Stomach (tissue), 19 donors: ENCODE results near the gene DZANK1. TPM values are rescaled to one million over a fixed set of nuclear protein-coding genes. Genes with fewer than 3 reads are reported as not detected.
A peak's percentile ranks its signal among the peaks of the same experiment; 100 is the strongest.

Experiments
- DNase-seq, 2 donors: peaks; one replicate each; pipeline versions ENCODE4 v3.0.0 to v3.0.0-alpha.2; 2013 to 2019
- H3K27ac ChIP-seq, 5 donors: fragments of 200-600 bp in 4 of 5; sonication (generic) in 4 of 5; one replicate each; pipeline ENCODE4 v1.5.1; 2013 to 2019; ENCODE audit warnings: mild to moderate bottlenecking in 1 of 5, moderate library complexity in 1 of 5
- H3K27me3 ChIP-seq, 3 donors: fragments of 200-600 bp; sonication (generic); one replicate each; pipeline ENCODE4 v1.5.1; 2017 to 2019; ENCODE audit warnings: mixed run types in 1 of 3
- H3K36me3 ChIP-seq, 4 donors: fragments of 200-600 bp; sonication (generic); 1 replicate in 3 of 4; 2 replicates in 1 of 4; pipeline ENCODE4 v1.5.1; 2016 to 2019
- H3K4me1 ChIP-seq, 4 donors: fragments of 200-600 bp; sonication (generic); one replicate each; pipeline ENCODE4 v1.5.1; 2016 to 2019
- H3K4me3 ChIP-seq, 4 donors: fragments of 200-600 bp; sonication (generic) in 3 of 4; one replicate each; pipeline ENCODE4 v1.5.1; 2016 to 2019; ENCODE audit warnings: mild to moderate bottlenecking in 1 of 4
- H3K9me3 ChIP-seq, 4 donors: fragments of 200-600 bp; sonication (generic); one replicate each; pipeline ENCODE4 v1.5.1; 2016 to 2019
- EP300 ChIP-seq: sonication (generic); formaldehyde crosslinking; IDR thresholded peaks from one replicate; pipeline ENCODE4 v1.6.1; 2017; ENCODE audit warnings: antibody characterized with exemption
- POLR2A ChIP-seq, 4 donors: fragments of 450-650 bp; IDR thresholded peaks; one replicate each; pipeline ENCODE4 v1.6.1; 2016; ENCODE audit warnings: antibody characterized with exemption in 4 of 4, control low read depth in 2 of 4, mild to moderate bottlenecking in 1 of 4, moderate library complexity in 1 of 4
- POLR2AphosphoS5 ChIP-seq, 3 donors: sonication (generic); formaldehyde crosslinking; IDR thresholded peaks; one replicate each; pipeline ENCODE4 v1.6.1; 2016; ENCODE audit warnings: antibody characterized with exemption in 3 of 3
- WGBS, 5 donors: extraction: QIAGEN DNeasy Blood & Tissue Kit in 3 of 5; methylation state at CpG; one replicate each; pipeline versions ENCODE4 v1.1.5 to v1.1.7; 2013 to 2018; 5-methylcytosine and 5-hydroxymethylcytosine counted together
- intact Hi-C: fragments of 100-400 bp; cut with DNase I; formaldehyde crosslinking; loops from one replicate; pipeline ENCODE4 v1.15.1; 2023; ENCODE audit warnings: low total_unique reads
- long read RNA-seq, 10 donors: transcript quantifications; one replicate each; lab custom pipeline, GENCODE V29; 2026
- polyA plus RNA-seq, 3 donors: library from polyadenylated mRNA; stranded (reverse); fragments of 200-250 nt; gene quantifications; one replicate each; pipeline ENCODE4 v1.2.3, GENCODE V29; 2013
- total RNA-seq, 5 donors: library from RNA; depleted of rRNA; stranded (reverse); fragments of >200 nt; gene quantifications; one replicate each; pipeline versions ENCODE4 v1.1.0 to v1.2.3, GENCODE V29; 2014 to 2016
- TF ChIP-seq, protein P1 (sequence below), 7 experiments: fragments of 450-650 bp in 4 of 7; fragments of 200-600 bp in 3 of 7; sonication (generic) in 3 of 7; IDR thresholded peaks; one replicate each; pipeline ENCODE4 v1.5.1; 2016 to 2019; ENCODE audit warnings: antibody characterized with exemption in 7 of 7, control low read depth in 2 of 7, mild to moderate bottlenecking in 1 of 7
- donor health status: healthy with polysubstance abuse.
- donor health status: Bipolar disorder and iron deficiency.
- donor health status: healthy.

DZANK1 gene
- total RNA-seq = 10 to 100 TPM in 1 of 5 donors, 1 to 10 TPM in 3, not detected in 1; 1.4 to 24.6 (median 3.3) TPM
- polyA plus RNA-seq = 1 to 10 TPM in 1 of 3 donors, under 1 TPM in 2; 0.61 to 2.6 (median 0.93) TPM
- long read RNA-seq, donor 1 = 0 reads
- long read RNA-seq, donor 2 = 0 reads
- long read RNA-seq, donor 3 = 0 reads
- long read RNA-seq, donor 4 = 0 reads
- long read RNA-seq, donor 5 = 0 reads
- long read RNA-seq, donor 6, partial matches to known transcripts = 50 of 81 reads
- long read RNA-seq, donor 6, other reads (novel, unspliced or antisense) = 31 of 81 reads
- long read RNA-seq, donor 7 = 0 reads
- long read RNA-seq, donor 8 = 0 reads
- long read RNA-seq, donor 9 = 0 reads
- long read RNA-seq, donor 10 = 0 reads

DNA sequence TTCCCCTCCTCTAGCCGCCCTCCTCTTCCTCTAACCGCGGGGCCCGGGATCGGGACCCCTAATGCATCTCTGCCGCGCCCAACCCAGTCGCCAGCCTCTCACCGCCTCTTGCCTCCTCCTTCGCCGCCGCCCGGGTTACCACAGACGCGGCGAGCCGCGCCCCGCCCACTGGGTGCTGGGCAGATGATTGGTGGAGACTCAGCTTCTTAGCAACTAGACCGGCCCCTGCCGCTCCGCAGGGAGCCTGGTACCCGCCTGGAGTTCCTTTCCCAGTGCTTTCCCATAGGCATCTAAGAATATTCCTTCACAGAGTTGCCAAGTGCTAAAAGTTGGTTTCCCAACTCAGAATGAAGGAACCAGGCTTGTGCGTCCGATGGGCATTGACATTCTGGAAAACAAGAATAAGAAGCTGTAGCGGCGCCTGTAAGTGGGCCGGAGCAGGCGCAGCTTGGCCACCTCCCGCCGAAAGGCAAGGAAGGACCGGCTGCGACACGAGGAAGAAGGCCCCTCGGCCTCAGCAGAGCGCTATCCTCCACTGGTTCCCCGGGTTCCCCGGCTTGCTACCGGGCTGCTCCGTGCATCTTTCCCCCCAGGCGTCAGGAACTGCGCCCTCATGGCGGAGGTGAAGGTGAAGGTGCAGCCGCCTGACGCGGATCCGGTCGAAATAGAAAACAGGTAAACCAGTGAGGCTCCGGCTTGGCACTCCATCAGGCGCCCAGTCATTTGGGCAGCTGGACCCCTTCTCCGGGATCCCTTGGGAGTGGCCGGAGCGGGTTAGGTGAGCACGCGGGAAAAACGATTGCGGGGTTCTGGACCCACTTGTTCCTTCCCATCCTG, at the start of gene DZANK1, which contains the start of gene POLR3F:
DZANK1 (minus strand) TSS at position 137 of the 837 bp plus-strand sequence. CDS start 1,672 bp downstream, outside the sequence.
POLR3F (plus strand) TSS at position 497 of the 837 bp plus-strand sequence; CDS start at position 614, 117 bp downstream.
- intact Hi-C loops = loop anchor here (5.0 kb wide), 1 partner anchor 50 kb away; no protein-coding TSS in a partner anchor
- TF ChIP-seq POLR2AphosphoS5 (IDR thresholded peaks at IDR 0.05) (peak; percentile 59 to 74 (median 67)), POLR2A (IDR thresholded peaks at IDR 0.05) (no peak), EP300 (no peak)
- TF ChIP-seq, protein P1, sequence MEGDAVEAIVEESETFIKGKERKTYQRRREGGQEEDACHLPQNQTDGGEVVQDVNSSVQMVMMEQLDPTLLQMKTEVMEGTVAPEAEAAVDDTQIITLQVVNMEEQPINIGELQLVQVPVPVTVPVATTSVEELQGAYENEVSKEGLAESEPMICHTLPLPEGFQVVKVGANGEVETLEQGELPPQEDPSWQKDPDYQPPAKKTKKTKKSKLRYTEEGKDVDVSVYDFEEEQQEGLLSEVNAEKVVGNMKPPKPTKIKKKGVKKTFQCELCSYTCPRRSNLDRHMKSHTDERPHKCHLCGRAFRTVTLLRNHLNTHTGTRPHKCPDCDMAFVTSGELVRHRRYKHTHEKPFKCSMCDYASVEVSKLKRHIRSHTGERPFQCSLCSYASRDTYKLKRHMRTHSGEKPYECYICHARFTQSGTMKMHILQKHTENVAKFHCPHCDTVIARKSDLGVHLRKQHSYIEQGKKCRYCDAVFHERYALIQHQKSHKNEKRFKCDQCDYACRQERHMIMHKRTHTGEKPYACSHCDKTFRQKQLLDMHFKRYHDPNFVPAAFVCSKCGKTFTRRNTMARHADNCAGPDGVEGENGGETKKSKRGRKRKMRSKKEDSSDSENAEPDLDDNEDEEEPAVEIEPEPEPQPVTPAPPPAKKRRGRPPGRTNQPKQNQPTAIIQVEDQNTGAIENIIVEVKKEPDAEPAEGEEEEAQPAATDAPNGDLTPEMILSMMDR (IDR thresholded peaks at IDR 0.05) = peak in 1 of 7 experiments; percentile 11
- peak within 1 kb of the TSS; percentile 82 to 93 (median 87) for H3K27ac ChIP-seq
- WGBS, 5 donors = 0% methylated on average over 33 to 57 of the region's 57 CpGs
- no peaks in the 10 kb centered on the region for H3K9me3 ChIP-seq
- H3K36me3 ChIP-seq = peaks cover 9 to 28% (median 26%) of the 10 kb centered on the region in 4 donors
- H3K4me1 ChIP-seq = peaks cover 6 to 28% (median 23%) of the 10 kb centered on the region in 4 donors
- peak; percentile 96 to 98 for DNase-seq
- no peaks in the 10 kb centered on the region for H3K27me3 ChIP-seq
- peak within 1 kb of the TSS; percentile 69 to 100 (median 88) for H3K4me3 ChIP-seq

DNA sequence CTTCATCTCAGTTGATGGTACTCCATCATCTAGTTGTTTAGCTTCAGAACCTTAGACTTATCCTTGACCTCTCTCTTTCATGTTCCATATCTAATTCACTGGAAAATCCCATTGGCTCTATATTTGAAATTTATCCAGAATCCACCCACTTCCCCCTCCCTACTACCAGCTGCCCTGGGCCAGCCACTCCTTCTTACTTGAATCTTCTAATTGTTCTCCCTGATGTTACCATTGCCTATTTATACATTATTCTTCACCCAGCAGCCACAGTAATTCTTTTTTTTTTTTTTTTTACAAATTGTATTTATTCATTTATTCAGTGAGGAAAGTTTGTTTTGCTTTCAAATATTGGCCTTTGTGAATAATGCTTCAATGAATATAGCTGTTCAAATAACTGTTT, 49.1 kb upstream of the DZANK1 start:
- Histone ChIP-seq H3K4me1 (peaks cover 0 to 23% (median 0%) of the 10 kb centered on the region in 4 donors), H3K9me3 (no peaks in the 10 kb centered on the region), H3K27me3 (no peaks in the 10 kb centered on the region), H3K4me3 (no peak overlapping the region), H3K36me3 (peaks cover 22 to 81% (median 72%) of the 10 kb centered on the region in 4 donors), H3K27ac (no peak overlapping the region)
- DNase-seq = no peak
- intact Hi-C loops = no loop called here
- no peak for TF ChIP-seq POLR2A (IDR thresholded peaks at IDR 0.05)
- no peak for TF ChIP-seq EP300
- no peak for TF ChIP-seq POLR2AphosphoS5 (IDR thresholded peaks at IDR 0.05)
- TF ChIP-seq, protein P1 (IDR thresholded peaks at IDR 0.05) = no peak

DNA sequence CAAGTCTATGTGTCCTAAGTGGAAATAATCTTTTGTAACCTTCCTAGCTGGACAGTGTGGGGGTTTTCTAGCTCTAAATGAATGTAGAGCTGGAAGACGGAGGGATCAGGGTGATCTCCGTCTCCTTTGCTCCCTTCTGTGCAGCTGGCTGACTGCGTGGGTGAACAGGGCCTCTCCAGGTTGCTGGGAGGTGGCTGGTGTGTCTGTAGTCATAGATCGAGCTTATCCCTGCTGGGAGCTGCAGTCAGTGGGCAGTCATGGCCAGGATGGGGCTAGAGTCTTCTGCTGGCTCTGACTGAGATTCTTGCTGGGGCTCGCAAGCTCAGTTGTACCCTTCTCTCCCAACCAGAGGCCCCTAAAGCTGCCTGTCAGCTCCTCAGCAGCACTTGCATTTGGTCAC, 47.3 kb upstream of the DZANK1 start:
- no peak for DNase-seq
- H3K4me3 ChIP-seq = no peak overlapping the region
- peaks cover 27 to 95% (median 76%) of the 10 kb centered on the region in 4 donors for H3K36me3 ChIP-seq
- no peak for TF ChIP-seq POLR2A (IDR thresholded peaks at IDR 0.05)
- TF ChIP-seq, protein P1 (IDR thresholded peaks at IDR 0.05) = no peak
- TF ChIP-seq POLR2AphosphoS5 (IDR thresholded peaks at IDR 0.05) = no peak
- no peak for TF ChIP-seq EP300
- no peak overlapping the region for H3K27ac ChIP-seq
- H3K27me3 ChIP-seq = no peaks in the 10 kb centered on the region
- intact Hi-C loops = no loop called here
- 80 to 96% (median 90%) methylated on average over 5 of the region's 5 CpGs for WGBS, 5 donors
- H3K9me3 ChIP-seq = no peaks in the 10 kb centered on the region
- H3K4me1 ChIP-seq = peaks cover 0 to 42% (median 15%) of the 10 kb centered on the region in 4 donors

DNA sequence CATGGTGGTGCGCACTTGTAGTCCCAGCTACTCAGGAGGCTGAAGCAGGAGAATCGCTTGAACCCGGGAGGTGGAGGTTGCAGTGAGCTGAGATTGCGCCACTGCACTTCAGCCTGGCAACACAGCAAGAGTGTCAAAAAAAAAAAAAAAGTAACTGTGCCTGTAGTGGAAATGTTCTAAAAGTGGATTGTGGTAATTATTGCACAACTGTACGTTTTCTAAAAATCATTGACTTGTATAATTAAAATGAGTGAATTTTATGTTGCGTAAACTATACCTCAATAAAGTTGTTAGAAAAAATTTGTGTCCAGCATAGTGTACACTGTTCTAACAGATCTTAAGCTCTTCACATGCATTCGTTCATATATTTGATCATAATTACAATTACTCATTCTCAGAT, 46.4 kb upstream of the DZANK1 start:
- H3K4me3 ChIP-seq = no peak overlapping the region
- H3K27ac ChIP-seq = no peak overlapping the region
- H3K27me3 ChIP-seq = no peaks in the 10 kb centered on the region
- 89 to 94% (median 91%) methylated on average over 7 of the region's 7 CpGs for WGBS, 5 donors
- intact Hi-C loops = no loop called here
- no peak for TF ChIP-seq POLR2AphosphoS5 (IDR thresholded peaks at IDR 0.05)
- TF ChIP-seq EP300 = no peak
- no peak for TF ChIP-seq POLR2A (IDR thresholded peaks at IDR 0.05)
- TF ChIP-seq, protein P1 (IDR thresholded peaks at IDR 0.05) = no peak
- DNase-seq = no peak
- H3K9me3 ChIP-seq = no peaks in the 10 kb centered on the region
- H3K4me1 ChIP-seq = peaks cover 0 to 51% (median 23%) of the 10 kb centered on the region in 4 donors
- H3K36me3 ChIP-seq = peaks cover 27 to 86% (median 76%) of the 10 kb centered on the region in 4 donors
